DMS53 (cell line): Measurements from ENCODE around the gene ETFRF1.

Source experiments
- DNase-seq: peaks from one replicate; lab custom pipeline; 2025; lab: John Stamatoyannopoulos, UW

ETFRF1 gene, protein sequence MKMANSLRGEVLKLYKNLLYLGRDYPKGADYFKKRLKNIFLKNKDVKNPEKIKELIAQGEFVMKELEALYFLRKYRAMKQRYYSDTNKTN

DNA sequence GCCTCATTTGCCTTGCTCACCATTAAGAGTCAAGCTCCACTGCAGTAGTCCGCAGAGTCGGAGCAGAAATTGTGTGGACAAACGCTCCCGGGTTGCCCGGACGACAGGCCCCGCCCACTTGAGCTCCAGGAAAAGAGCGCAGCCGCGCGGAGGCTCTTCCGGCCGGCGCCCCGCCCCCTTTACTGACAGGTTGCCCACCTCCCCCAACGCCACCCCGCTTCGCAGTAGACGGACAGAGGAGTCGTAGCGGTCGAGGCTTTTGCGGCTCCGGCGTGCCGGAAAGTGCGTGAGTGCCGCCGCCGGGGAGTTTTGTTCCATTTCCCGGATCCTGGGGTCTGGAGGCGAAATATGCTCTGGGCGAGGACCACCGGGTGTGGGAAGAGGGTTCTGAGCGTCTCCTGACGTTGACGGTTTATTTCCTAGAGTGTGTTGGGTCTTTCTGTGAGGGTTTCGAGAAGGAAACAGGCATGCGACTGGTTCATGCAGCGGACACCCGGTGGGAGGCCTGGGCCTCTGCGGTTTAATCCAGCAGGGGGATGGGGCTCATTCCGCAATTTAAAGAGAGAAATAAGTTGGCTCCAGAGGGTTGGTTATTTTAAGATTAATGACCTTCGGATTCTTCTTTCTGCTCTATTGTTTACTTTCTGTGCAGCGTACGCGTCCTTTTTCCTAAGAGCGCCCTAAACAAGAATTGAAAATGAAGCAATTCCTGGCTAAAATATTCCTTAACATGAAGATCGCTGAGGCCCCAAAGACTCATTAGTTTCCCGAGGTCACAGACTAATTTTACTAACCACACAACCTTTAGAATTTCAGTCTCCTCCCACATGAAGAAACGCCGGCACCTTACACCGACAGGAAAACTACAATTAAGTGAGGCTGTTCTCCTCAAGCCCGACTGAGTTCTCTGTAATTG lies at the start of gene ETFRF1, which contains the start of gene DNAI7:
ETFRF1 (plus strand) TSS at position 182 of the 916 bp plus-strand sequence. CDS start 8,720 bp downstream, outside the sequence.
DNAI7 (minus strand) TSS at position 105 of the 916 bp plus-strand sequence; CDS start at position 23, 82 bp downstream.
- DNase-seq = peak; percentile 100

DNA sequence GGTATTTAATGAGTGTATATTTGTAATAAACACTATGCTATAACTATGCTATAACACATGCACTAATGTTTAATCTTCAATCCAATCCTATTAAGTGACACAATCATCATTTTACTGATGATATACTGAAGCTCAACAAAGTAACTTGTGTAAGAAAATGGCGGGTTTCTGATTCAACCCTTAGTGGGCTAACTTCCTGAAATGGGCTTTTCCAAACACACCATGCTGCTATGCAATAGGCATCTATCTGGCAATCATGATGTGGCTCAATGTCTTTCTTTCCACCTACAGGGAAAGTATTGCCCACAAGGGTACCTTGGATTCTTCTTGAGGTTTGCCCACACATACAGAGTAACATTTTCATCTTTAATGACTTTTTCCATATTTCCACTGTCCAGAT lies 48.4 kb upstream of the ETFRF1 start:
- DNase-seq = no peak

DNA sequence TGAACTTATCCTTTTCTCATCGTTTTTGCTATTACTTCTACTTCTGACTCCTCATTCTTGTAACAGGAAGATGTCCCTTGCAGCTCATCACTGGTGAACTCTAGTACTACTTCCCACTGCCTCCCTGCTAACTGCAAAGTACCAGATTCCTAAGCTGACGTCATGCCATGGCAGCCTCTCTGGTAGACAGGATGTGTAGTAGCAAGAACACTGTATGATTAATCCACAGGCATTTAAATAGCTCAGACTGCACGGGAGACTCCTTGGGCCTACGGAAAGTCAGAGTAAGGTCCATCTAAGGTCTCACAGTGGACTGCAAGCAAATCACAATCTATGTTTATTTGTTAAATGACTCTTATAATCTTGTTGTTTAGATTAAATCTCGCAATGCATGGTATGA lies 43.6 kb upstream of the ETFRF1 start:
- DNase-seq = peak; percentile 93

DNA sequence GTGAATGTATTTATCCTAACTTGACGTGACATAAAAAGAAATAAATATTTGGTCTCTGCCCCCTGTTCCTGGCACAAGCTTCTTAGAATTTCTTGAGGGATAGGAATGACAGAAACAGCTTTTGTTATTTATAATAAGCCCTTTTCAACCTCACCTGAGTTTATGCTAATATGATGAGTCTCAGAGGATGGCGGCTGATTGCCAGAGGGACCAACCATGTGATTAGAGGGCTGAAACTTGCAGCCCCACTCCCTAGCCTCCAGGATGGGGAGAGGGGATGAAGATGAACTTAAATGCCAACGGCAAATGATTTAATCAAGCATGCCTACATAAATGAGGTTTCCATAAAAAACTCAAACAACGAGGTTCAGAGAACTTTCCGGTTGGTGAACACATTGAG lies 43.0 kb upstream of the ETFRF1 start:
- no peak for DNase-seq

DNA sequence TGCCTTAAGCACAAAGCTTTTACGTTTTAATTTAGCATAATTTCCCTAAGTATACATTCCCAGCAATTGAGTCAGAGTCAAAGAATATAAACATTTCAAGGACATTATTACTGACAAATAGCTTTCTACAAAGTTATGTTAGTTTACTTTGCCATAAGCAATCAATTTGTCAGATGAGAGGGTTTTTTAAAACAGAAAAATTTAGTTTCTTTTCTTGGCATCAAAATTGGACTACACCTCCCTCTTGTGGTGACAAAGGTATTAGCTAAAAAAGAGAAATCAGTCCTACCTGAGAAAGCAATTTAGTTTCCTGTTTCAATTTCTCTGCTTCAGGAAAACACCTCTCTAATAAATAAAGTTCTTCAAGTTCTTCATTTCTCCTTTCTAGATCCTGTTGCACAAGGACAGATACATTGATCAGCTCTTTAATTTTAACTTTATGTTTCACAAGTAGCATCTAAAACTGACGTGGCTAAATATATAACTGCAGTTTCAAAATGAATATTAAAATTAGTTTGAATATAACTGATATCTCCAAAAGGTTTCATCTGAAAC lies 39.9 kb upstream of the ETFRF1 start:
- peak; percentile 97 for DNase-seq

DNA sequence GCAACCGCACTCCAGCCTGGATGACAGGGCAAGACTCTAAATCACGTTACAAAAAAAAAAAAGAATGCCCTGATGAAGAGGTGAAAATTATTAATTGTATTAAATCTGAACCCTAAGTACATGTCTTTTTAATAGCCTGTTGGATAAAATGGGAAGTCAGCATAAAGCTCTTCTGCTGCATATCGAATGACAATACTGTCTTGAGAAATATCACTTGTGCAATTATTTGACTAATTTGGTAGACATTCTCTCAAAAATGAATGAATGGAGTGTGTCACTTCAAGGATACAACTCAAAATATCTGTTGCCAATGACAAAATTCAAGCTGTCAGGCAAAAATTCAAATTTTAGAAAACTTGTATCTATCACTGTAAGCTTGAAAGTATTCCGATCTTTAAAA lies 39.0 kb upstream of the ETFRF1 start:
- no peak for DNase-seq

DNA sequence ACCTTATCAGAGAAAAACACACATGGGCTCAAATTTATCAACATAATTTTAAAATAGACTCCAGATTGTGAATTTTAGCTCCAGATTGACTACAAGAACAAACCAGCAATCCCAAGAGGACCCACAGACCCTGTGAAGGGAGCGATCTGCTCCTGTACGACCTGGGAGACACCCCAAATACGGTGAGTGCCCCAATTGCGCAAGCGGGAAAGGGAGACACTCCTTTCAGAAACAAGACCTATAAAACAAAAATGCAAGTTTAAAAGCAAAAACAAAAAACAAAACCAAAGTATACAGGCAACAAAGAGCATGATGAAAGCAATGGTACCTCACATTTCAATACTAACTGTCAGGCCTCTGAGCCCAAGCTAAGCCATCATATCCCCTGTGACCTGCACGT lies 32.2 kb upstream of the ETFRF1 start:
- DNase-seq = no peak

DNA sequence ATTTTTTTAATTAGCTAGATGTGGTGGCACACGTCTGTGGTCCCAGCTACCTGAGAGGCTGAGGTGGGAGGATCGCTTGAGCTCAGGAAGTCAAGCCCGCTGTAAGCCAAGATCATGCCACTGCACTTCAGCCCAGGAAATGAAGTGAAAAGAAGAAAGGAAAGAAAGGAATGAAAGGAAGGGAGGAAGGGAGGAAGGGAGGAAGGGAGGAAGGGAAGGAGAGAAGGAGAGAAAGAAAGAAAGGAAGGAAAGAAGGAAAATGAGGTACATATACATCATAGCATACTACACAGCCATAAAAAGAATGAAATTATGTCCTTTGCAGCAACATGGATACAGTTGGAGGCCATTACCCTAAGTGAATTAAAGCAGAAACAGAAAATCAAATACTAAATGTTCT lies 12.3 kb upstream of the ETFRF1 start:
- DNase-seq = no peak

DNA sequence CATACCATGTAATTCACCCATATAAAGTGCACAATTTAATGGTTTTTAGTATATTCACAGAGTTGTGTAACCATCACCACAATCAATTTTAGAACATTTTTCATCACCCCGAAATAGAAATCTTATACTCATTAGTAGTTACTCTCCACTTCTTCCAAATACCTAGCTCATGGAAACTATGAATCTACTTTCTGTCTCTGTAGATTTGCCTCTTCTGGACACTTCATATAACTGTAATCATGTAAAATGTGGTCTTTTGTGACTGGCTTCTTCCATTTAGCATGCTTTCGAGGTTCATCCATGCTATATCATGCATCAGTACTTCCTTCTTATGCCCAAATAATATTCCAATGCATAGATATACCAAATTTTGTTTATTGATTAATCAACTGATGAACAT lies 10.9 kb upstream of the ETFRF1 start:
- no peak for DNase-seq

DNA sequence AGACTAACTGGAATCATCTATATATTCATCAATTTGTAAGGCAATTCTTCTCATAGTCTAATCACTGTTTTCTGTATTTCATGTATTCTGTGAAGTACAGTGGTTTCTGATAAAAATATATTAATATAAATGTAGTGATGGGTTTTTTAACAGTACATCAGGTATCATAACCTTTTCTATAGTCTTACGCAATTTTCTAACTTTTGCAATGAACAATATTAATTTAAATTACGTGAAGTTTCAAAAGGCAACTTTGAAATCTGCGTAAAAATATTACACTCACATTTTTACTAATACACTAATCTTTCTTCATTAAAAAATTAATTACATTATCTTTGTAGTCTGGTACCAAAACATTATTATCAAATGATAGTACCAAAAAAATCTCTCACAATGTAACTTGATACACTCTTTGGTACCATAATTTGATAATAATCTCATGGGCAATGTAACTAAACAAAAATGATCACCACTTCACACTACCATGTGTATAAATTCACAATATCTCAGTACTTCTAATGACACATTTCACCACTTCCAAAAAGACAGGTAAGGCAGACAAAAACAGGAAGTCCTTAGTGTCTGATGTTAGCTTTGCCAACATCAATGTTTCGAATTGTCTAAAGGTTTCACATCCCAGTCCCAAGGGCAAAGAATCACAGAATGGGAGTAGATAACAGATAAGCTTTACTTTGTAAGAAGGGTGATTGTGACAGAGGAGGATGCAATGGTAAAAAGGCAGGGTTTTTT lies 8.8 kb upstream of the ETFRF1 start:
- no peak for DNase-seq

DNA sequence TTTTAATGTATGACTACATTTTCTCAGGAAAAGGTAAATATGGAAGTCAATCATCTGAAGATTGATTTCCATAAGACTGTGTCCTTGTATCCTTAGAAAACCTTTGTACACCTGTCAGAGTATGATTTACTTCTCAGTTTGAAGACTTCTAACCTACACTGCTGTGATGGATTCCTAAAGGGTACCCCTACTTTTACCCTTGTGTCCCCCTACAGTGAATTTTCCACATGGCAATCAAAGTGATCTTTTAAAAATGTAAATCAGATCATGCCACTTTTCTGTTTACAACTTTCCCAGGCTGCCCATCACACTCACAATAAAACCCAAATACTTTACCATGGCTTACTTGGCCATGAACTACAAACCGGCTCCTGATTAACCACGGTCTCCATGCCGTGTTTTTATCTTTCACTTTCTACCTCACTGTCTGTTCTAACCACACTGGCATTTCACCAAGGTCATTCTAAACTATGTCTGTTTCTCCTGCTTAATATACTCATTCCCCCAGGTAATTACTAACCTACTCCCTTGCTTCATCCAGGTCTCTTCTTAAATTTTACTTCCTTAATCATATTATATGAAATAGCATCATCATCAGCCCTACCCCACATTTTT lies 8.1 kb upstream of the ETFRF1 start:
- no peak for DNase-seq

DNA sequence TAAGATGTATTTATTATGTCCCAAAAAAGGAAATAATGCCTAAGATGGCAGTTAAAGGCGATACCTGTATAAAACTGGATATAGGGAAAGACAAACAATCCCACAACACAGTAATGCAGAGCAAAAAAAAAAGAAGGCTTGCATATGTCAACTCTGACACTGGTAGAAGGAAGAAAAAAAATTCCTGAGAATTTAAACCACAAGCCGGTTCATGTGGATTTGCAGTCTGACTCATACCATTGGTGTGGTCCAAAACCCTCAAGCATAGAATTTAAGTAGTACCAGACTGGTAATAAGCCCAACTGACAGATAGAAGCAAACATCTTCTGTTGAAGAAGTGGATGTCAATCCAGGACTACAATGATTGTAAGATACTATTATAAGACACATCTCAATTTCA lies 7.3 kb upstream of the ETFRF1 start:
- DNase-seq = no peak

DNA sequence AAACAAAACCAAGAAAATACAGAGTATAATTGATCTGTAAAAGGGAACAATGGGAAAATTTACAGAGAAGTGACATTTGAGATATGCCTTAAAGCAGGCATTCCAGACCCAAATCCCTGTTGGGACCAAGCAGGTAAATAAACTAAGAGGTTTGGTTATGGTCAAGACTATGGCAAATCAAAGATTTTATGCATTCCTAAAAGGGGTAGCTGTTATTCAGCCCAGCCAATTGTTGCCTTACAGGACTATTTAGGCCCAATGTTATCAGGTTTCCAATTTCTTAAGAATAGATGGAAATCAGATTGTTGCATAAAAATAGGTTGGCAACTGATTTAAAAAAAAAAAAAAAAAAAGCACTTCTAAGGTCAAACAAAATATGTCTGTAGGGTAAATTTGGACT lies 5.4 kb upstream of the ETFRF1 start:
- DNase-seq = no peak

DNA sequence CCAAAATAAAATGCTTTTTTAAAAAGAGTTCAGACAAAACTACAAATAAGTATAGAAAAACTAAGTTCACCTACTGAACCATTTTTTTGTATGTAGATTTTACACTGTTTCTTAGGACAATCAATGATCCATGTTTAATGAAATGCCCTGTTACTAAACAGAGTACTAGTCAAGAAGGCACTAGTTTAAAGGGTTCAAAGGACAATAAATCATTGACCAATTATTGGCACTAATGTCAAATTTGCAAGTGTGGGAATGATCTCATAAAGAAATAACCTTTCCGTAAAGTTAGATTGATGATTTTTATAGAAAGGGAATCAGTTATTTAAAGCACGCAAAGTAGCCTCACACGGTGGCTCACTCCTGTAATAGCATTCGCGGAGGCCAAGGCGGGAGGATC lies 4.2 kb upstream of the ETFRF1 start:
- DNase-seq = no peak

DNA sequence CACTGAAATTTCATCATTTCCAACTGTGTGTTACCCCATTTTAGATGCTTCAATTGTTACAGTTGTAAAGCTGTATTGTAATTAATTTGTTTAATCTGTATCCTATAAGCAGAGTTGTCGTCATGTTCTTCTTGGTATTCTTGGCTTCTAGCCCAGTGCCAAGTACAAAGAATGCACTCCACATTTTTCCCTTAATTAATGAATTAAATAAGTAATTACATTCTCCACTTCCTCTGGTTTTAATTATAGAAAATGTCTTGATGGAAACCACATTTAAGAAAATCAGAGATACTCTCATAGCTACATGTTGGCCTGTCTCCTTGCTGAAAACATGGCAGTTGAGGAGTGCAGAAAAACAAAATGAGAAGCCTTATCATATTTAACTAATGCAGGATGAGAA lies 823 bp upstream of the ETFRF1 start:
- peak; percentile 87 for DNase-seq

DNA sequence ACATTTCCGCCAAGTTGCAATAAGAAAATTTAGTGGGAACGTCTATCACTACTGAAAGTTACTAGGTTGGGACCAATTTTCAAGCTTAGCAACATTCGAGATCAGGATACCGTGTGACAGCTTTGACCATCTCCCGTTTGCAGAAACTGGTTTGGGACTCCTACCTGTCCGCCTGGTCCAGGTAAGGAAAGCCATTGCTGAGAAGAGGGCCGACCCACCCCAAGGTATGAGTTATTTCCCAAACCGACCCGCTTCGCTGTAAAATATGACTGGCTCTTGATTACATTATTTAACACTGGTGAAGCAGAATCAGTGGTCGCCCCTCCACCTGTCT lies 348 bp upstream of the ETFRF1 start:
- no peak for DNase-seq

DNA sequence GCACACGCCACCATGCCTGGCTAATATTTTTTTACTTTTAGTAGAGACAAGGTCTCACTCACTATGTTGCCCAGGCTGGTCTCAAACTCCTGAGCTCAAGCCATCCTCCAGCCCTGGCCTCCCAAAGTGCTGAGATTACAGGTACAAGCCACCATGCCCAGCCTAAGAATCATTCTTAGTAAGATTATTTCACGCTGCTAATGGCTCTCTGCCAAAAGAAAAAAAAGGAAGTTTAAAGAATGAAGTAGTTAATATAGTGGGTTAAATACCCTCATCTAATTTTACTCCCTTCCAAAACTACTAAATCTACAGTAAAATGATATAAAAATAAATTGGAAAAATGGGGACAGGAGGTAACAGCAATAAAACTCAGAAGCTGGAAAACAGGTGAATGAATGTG lies 2.6 kb downstream of the ETFRF1 start:
- no peak for DNase-seq

DNA sequence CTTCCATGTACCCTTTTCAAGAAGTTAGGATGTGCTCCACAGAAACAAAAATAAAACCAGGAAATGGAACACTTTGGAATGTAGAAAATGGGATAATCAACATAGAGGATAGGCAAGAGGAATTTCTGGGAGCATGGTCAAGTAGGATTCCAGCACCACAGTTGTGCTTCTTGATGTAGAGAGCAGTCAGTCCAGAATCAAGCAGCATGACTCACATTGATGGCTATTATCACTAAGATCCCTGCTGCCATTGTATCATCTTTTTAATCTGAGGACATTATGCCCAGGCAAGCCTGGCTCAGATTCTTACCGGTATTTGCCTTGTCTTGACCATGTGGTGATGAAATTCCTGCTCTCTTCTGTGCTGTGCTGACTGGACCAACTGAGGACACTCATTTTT lies 5.7 kb downstream of the ETFRF1 start:
- peak; percentile 68 for DNase-seq

DNA sequence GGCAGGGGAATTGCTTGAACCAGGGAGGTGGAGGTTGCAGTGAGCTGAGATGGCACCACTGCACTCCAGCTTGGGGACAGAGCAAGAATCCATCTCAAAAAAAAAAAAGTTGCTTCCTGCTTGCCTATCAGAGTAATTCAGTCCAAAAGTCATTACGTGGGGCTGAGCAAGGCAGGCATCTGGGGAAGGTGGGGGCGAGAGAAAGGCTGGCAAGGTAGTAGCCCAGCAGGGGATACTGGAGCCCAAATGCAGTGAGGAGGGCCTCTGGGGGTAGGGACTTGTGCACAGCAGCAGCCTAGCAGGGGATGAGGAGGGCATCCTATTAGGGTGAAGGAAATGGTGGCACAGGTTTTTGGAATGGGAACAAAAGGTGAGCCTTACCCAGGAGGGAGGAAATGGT lies 7.1 kb downstream of the ETFRF1 start:
- DNase-seq = no peak

DNA sequence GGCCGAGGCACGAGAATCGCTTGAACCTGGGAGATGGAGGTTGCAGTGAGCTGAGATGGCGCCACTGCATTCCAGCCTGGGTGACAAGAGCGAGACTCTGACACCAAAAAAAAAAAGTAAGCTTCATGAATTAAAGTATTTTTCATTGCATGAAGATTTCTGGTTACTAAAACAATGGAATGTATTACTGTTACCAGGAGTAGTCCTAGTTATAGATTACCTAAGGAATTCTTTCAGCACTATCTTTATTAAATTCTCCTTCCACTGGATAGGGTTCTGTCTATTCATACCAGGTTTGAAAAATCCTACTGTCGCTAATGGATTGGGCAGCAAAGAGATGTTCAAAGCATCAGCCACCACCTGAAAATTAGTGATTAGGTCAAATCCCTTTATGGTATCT lies 12.4 kb downstream of the ETFRF1 start:
- no peak for DNase-seq

DNA sequence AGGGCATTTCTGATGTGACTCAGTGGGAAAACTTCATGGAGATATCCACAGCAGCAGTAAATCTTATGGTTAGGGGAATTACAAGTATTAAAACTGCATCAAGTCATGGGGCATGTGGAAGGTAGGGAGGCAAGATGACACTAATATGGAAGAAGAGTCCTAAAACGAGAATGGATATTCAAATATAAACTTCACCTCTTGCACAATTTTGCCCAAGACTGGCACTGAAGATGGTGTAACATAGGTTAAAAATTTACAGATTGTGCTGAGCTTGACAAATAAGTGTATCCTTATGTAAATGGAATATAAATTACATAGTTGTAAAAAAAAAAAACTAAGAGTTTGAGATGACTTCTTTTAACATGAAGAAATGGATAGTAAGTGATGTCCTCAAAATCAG lies 12.8 kb downstream of the ETFRF1 start:
- no peak for DNase-seq

DNA sequence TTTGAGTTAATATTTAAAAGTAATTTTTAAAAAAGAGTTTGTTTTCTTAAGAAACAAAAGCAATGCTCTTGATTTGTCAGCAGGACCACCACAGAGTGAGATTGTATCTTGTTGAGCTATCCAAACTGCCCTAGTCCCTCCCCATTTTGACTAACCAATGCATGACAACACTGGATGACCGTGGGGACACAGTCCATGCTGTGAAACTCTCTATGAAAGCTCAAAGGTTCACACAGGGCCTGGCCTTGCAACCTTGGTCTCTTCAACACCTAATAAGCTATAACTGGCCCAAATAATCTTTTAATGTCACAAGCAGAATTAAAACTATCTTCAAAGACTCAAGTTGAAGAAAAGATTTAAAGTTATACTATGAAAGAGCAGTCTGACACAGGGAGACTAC lies 13.5 kb downstream of the ETFRF1 start:
- DNase-seq = no peak
